ENCODE measurements around the gene FGGY.

- no peak for TF ChIP-seq CTCF (IDR thresholded peaks at IDR 0.05)
- no peak for TF ChIP-seq EZH2 (IDR thresholded peaks at IDR 0.05; ENCODE audit: borderline replicate concordance, insufficient read depth, low read depth, low read length, poor library complexity, severe bottlenecking)
Observed at GRCh38 chr1:59560807-59561450, 264.0 kb downstream of the FGGY start.
